ENCODE data around the gene PTPRM.

PTPRM gene

GRCh38 chr18:8253944-8254343 is 686.8 kb downstream of the PTPRM start:
- Histone ChIP-seq H3K4me2 (ENCODE audit: low read depth, low read length, poor library complexity, severe bottlenecking) (no peak overlapping the region), H3F3A (ENCODE audit: low read depth) (no peaks in the 10 kb centered on the region), H2AFZ (ENCODE audit: low read length) (no peak overlapping the region), H3K4me1 (ENCODE audit: insufficient read depth, low read length, poor library complexity, severe bottlenecking) (no peaks in the 10 kb centered on the region), H3K4me3 (ENCODE audit: low read length, poor library complexity, severe bottlenecking) (no peak overlapping the region), H3K9me2 (replicated peaks; ENCODE audit: low read depth, low read length) (no peaks in the 10 kb centered on the region), H4K20me1 (ENCODE audit: insufficient read depth, low read length, poor library complexity, severe bottlenecking) (no peaks in the 10 kb centered on the region), H3K36me3 (ENCODE audit: insufficient read depth, low read length) (no peaks in the 10 kb centered on the region), H3K9ac (ENCODE audit: low read depth, low read length, poor library complexity, severe bottlenecking) (no peak overlapping the region), H3K79me2 (ENCODE audit: insufficient read depth, low read length) (no peaks in the 10 kb centered on the region), H3K9me3 (ENCODE audit: insufficient read depth, low read depth, low read length) (no peaks in the 10 kb centered on the region), H3K27me3 (ENCODE audit: insufficient read depth, low read length, poor library complexity, severe bottlenecking) (no peaks in the 10 kb centered on the region)
- no peak for TF ChIP-seq EZH2phosphoT487 (IDR thresholded peaks at IDR 0.05; ENCODE audit: borderline replicate concordance)
- TF ChIP-seq, protein P1, sequence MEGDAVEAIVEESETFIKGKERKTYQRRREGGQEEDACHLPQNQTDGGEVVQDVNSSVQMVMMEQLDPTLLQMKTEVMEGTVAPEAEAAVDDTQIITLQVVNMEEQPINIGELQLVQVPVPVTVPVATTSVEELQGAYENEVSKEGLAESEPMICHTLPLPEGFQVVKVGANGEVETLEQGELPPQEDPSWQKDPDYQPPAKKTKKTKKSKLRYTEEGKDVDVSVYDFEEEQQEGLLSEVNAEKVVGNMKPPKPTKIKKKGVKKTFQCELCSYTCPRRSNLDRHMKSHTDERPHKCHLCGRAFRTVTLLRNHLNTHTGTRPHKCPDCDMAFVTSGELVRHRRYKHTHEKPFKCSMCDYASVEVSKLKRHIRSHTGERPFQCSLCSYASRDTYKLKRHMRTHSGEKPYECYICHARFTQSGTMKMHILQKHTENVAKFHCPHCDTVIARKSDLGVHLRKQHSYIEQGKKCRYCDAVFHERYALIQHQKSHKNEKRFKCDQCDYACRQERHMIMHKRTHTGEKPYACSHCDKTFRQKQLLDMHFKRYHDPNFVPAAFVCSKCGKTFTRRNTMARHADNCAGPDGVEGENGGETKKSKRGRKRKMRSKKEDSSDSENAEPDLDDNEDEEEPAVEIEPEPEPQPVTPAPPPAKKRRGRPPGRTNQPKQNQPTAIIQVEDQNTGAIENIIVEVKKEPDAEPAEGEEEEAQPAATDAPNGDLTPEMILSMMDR (conservative IDR thresholded peaks at IDR 0.05; ENCODE audit: low read length), result no peak

DNA sequence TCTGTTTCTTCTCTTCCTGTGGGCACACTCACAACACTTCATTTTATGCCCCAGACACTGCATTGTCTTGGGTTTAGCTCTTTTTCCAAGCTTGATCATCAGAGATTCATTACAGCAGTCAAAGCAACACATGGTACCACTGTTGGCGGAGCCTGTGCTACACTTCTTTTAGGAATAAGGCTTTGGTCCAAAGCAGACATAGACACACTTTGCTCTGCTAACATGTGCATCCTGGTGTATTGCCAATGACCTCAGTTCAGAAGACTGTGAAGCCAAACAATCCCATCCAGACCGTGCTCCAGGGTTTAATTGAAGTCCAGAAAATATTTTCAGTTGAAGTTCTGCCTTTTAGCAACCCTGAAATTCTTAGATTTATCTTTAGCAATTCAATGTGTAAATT is 687.5 kb downstream of the PTPRM start:
- H3K79me2 ChIP-seq (ENCODE audit: insufficient read depth, low read length), result no peaks in the 10 kb centered on the region
- no peaks in the 10 kb centered on the region for H4K20me1 ChIP-seq (ENCODE audit: insufficient read depth, low read length, poor library complexity, severe bottlenecking)
- H3K36me3 ChIP-seq (ENCODE audit: insufficient read depth, low read length), result no peaks in the 10 kb centered on the region
- no peaks in the 10 kb centered on the region for H3F3A ChIP-seq (ENCODE audit: low read depth)
- H3K9ac ChIP-seq (ENCODE audit: low read depth, low read length, poor library complexity, severe bottlenecking), result no peak overlapping the region
- no peak overlapping the region for H2AFZ ChIP-seq (ENCODE audit: low read length)
- H3K9me2 ChIP-seq (replicated peaks; ENCODE audit: low read depth, low read length), result no peaks in the 10 kb centered on the region
- H3K4me3 ChIP-seq (ENCODE audit: low read length, poor library complexity, severe bottlenecking), result no peak overlapping the region
- H3K4me2 ChIP-seq (ENCODE audit: low read depth, low read length, poor library complexity, severe bottlenecking), result no peak overlapping the region
- H3K4me1 ChIP-seq (ENCODE audit: insufficient read depth, low read length, poor library complexity, severe bottlenecking), result no peaks in the 10 kb centered on the region
- no peak for TF ChIP-seq EZH2phosphoT487 (IDR thresholded peaks at IDR 0.05; ENCODE audit: borderline replicate concordance)
- TF ChIP-seq, protein P1 (conservative IDR thresholded peaks at IDR 0.05; ENCODE audit: low read length), result no peak
- H3K27me3 ChIP-seq (ENCODE audit: insufficient read depth, low read length, poor library complexity, severe bottlenecking), result no peaks in the 10 kb centered on the region
- H3K9me3 ChIP-seq (ENCODE audit: insufficient read depth, low read depth, low read length), result no peaks in the 10 kb centered on the region

- no peaks in the 10 kb centered on the region for H3K79me2 ChIP-seq (ENCODE audit: insufficient read depth, low read length)
- no peak overlapping the region for H3K9ac ChIP-seq (ENCODE audit: low read depth, low read length, poor library complexity, severe bottlenecking)
- H3K9me3 ChIP-seq (ENCODE audit: insufficient read depth, low read depth, low read length), result no peaks in the 10 kb centered on the region
- H3K9me2 ChIP-seq (replicated peaks; ENCODE audit: low read depth, low read length), result no peaks in the 10 kb centered on the region
- H3K4me2 ChIP-seq (ENCODE audit: low read depth, low read length, poor library complexity, severe bottlenecking), result no peak overlapping the region
- H3K36me3 ChIP-seq (ENCODE audit: insufficient read depth, low read length), result no peaks in the 10 kb centered on the region
- no peak overlapping the region for H2AFZ ChIP-seq (ENCODE audit: low read length)
- no peak overlapping the region for H3K4me3 ChIP-seq (ENCODE audit: low read length, poor library complexity, severe bottlenecking)
- H4K20me1 ChIP-seq (ENCODE audit: insufficient read depth, low read length, poor library complexity, severe bottlenecking), result no peaks in the 10 kb centered on the region
- H3F3A ChIP-seq (ENCODE audit: low read depth), result no peaks in the 10 kb centered on the region
- no peaks in the 10 kb centered on the region for H3K27me3 ChIP-seq (ENCODE audit: insufficient read depth, low read length, poor library complexity, severe bottlenecking)
- TF ChIP-seq, protein P1 (conservative IDR thresholded peaks at IDR 0.05; ENCODE audit: low read length), result no peak
- no peak for TF ChIP-seq EZH2phosphoT487 (IDR thresholded peaks at IDR 0.05; ENCODE audit: borderline replicate concordance)
- H3K4me1 ChIP-seq (ENCODE audit: insufficient read depth, low read length, poor library complexity, severe bottlenecking), result no peaks in the 10 kb centered on the region
Measured at GRCh38 chr18:8257851-8258434, 690.8 kb downstream of the PTPRM start.

Measured in Loucy (cell line).